Testis (tissue), 3 donors: Measurements from ENCODE around the gene TENT5C. TPM values are rescaled to one million over a fixed set of nuclear protein-coding genes. Genes with fewer than 3 reads are reported as not detected.

ENCODE experiments used
- DNase-seq: peaks from one replicate; pipeline ENCODE4 v3.0.0-alpha.2; 2019
- H3K27ac ChIP-seq, 2 donors: fragments of 200-600 bp; sonication (generic); one replicate each; pipeline ENCODE4 v1.5.1; 2019
- H3K27me3 ChIP-seq: fragments of 200-600 bp; sonication (generic); one replicate; pipeline ENCODE4 v1.5.1; 2019
- H3K36me3 ChIP-seq: fragments of 200-600 bp; sonication (generic); one replicate; pipeline ENCODE4 v1.5.1; 2017; ENCODE audit warnings: low read depth; ENCODE audit errors: missing control alignments
- H3K4me1 ChIP-seq: fragments of 200-600 bp; sonication (generic); one replicate; pipeline ENCODE4 v1.5.1; 2019
- H3K4me3 ChIP-seq, 2 donors: fragments of 200-600 bp; sonication (generic); one replicate each; pipeline ENCODE4 v1.5.1; 2017 to 2019
- H3K9me3 ChIP-seq: fragments of 200-600 bp; sonication (generic); one replicate; pipeline ENCODE4 v1.5.1; 2017
- POLR2A ChIP-seq: fragments of 450-650 bp; IDR thresholded peaks from one replicate; pipeline ENCODE4 v1.6.1; 2017; ENCODE audit warnings: antibody characterized with exemption, mild to moderate bottlenecking, moderate library complexity
- WGBS, 2 donors: methylation state at CpG; one replicate each; pipeline ENCODE4 v1.1.5; 2018; 5-methylcytosine and 5-hydroxymethylcytosine counted together
- intact Hi-C: fragments of 100-400 bp; cut with DNase I; formaldehyde crosslinking; loops from one replicate; pipeline ENCODE4 v1.15.1; 2023; ENCODE audit warnings: low total_unique reads
- polyA plus RNA-seq: library from polyadenylated mRNA; stranded (reverse); fragments of 350-450 nt; fragmentation: Illumina TruSeq; extraction: RNeasy Lipid Tissue Mini Kit (QIAGEN cat#74804); gene quantifications from one replicate; pipeline ENCODE4 v1.2.3, GENCODE V29; 2014; ENCODE audit warnings: low read depth, low replicate concordance; ENCODE audit not compliant: insufficient read depth
- total RNA-seq, 2 donors: library from RNA; depleted of rRNA; stranded (reverse); fragments of >200 nt; gene quantifications; one replicate each; pipeline ENCODE4 v1.2.3, GENCODE V29; 2016
- TF ChIP-seq, protein P1 (sequence below), 3 experiments: fragments of 450-650 bp in 2 of 3; fragments of 200-600 bp in 1 of 3; sonication (generic) in 1 of 3; IDR thresholded peaks; one replicate each; pipeline ENCODE4 v1.5.1; 2016 to 2019; ENCODE audit warnings: antibody characterized with exemption in 3 of 3, mild to moderate bottlenecking in 2 of 3, moderate library complexity in 1 of 3

The TENT5C gene
- total and polyA plus RNA-seq, 3 donors from 2014 or later = 38.4 to 72.4 (median 67.3) TPM

DNA sequence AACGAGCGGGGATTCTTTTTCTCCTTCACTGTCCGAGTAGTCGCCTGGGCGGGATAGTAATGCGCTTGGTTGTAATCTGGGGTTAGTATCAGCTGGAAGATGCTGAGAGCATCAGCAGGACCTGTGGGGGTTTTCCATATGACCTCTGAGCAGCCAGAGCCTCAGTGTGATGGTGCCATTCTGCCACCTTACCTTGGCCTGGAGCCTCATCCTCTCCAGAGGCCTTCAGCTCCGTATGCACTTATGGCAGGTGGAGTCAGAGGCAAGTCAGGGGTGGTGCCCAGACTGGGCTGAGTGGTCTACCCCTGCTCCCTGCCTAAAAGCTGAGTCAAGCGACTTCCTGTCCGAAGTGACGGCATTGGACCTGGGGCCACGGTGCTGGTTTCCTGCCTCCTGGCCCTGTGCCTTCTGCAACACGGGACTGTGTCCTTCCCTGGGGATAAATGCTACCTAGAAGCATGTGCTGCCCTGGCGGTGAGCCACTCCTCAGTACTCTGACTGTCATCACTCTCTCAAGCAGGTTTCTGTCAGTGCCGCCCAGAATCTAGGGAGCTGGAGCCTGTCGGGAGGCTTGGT, 24.7 kb downstream of the TENT5C start:
- TF ChIP-seq, protein P1, sequence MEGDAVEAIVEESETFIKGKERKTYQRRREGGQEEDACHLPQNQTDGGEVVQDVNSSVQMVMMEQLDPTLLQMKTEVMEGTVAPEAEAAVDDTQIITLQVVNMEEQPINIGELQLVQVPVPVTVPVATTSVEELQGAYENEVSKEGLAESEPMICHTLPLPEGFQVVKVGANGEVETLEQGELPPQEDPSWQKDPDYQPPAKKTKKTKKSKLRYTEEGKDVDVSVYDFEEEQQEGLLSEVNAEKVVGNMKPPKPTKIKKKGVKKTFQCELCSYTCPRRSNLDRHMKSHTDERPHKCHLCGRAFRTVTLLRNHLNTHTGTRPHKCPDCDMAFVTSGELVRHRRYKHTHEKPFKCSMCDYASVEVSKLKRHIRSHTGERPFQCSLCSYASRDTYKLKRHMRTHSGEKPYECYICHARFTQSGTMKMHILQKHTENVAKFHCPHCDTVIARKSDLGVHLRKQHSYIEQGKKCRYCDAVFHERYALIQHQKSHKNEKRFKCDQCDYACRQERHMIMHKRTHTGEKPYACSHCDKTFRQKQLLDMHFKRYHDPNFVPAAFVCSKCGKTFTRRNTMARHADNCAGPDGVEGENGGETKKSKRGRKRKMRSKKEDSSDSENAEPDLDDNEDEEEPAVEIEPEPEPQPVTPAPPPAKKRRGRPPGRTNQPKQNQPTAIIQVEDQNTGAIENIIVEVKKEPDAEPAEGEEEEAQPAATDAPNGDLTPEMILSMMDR (IDR thresholded peaks at IDR 0.05) = no peak
- no peak for TF ChIP-seq POLR2A
- Histone ChIP-seq H3K36me3 (no peaks in the 10 kb centered on the region), H3K4me1 (no peaks in the 10 kb centered on the region), H3K27ac (no peak overlapping the region), H3K27me3 (no peaks in the 10 kb centered on the region), H3K4me3 (no peak overlapping the region), H3K9me3 (no peaks in the 10 kb centered on the region)
- no peak for DNase-seq
- WGBS, 2 donors = 88 to 92% methylated on average over 8 to 15 of the region's 15 CpGs
- intact Hi-C loops = no loop called here

DNA sequence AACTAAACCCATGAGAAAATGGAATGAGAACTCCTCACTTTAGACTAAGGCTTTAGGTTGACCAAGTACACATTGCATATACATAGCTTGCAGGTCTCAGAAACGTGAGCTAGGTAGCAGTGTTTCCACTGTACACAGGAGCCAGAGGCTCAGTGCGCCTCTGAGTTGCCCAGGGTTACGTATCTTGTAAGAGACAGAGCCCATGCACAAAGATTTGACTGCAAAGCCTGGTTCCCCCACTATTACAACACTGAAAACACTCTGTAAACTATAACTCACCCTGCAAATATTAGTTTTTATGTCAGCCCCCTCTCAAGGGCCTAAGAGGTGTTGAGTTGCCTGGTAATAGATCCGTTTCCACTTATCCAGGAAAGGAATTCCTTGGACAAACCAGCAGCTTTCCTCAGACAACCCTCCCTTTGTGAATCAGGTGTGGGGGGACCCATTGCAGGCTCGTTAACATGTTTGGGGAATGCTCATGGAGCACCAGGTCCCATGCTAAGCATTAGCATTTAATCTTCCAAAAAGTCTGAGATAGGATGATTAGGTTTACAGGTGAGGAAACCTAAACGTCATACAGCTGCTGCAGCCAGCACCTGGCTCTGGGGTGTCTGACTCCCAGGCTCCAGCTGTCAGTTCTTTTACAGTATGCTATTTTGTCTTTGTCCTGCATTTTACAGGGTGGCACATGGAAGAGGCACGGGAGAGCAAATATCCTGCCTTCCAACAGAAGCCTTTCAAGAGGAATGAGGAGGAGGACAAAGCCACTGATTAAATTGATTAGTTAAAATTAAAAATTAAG, 25.7 kb downstream of the TENT5C start:
- no peaks in the 10 kb centered on the region for H3K4me1 ChIP-seq
- H3K27me3 ChIP-seq = no peaks in the 10 kb centered on the region
- no peak for DNase-seq
- 82 to 84% methylated on average over 6 to 7 of the region's 7 CpGs for WGBS, 2 donors
- no peak for TF ChIP-seq POLR2A
- TF ChIP-seq, protein P1 (IDR thresholded peaks at IDR 0.05) = no peak
- H3K4me3 ChIP-seq = no peak overlapping the region
- H3K9me3 ChIP-seq = no peaks in the 10 kb centered on the region
- intact Hi-C loops = no loop called here
- no peak overlapping the region for H3K27ac ChIP-seq
- no peaks in the 10 kb centered on the region for H3K36me3 ChIP-seq

DNA sequence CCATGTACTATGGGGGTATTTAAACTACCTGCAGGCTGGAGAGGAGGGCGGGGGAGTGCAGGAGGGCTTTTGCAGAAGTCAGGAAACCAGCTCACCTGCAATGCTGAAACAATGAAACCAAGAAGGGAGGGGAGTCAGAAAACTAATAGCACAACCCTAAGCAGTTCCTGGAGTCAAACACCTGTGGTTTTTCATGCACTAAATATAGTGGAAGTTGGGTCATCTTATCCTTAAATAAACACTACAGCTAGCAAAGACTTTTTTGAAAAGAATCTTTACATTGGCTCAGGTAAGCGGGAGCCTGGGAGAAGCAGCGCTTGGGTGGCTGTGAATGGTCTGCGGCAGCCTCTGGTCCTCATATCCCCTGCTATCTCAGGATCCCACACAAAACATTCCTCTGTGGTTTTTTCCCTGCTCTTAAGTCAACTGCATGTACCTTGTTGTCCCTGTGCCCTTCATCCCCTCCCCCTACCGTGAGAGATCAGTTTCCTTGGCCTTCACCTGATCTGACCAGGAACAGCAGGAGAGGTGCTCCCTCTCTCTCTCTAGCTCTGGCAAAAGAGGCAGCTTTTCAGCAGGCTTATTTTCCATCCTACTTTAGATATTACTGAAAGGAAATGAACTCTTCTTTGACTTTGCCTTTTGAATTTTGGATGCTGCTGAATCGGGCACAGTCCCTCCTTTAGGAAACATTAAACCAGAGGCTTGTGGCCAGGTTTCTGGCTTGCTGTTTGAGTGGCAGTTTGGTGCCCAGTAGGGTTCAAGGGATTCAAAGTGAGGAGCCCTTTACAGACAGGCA, 26.6 kb downstream of the TENT5C start:
- 65 to 73% methylated on average over 6 of the region's 6 CpGs for WGBS, 2 donors
- no peaks in the 10 kb centered on the region for H3K36me3 ChIP-seq
- H3K4me3 ChIP-seq = no peak overlapping the region
- TF ChIP-seq POLR2A = no peak
- TF ChIP-seq, protein P1 (IDR thresholded peaks at IDR 0.05) = no peak
- no peaks in the 10 kb centered on the region for H3K9me3 ChIP-seq
- no peak for DNase-seq
- H3K27me3 ChIP-seq = no peaks in the 10 kb centered on the region
- H3K4me1 ChIP-seq = no peaks in the 10 kb centered on the region
- intact Hi-C loops = no loop called here
- H3K27ac ChIP-seq = no peak overlapping the region

DNA sequence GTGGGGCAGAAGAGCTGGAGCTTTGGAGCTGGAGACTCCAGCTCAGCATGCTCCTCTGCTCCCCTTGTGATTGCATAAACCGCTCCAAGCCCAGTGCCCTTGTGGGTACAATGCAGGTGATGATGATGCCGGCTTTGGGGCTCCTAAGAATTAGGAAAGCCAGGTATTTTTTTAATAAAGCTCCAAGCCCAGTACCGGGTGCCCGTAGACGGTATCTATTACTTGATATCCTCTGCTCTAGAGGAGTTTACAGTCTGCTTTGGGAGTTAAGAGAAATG, 27.2 kb downstream of the TENT5C start:
- no peak overlapping the region for H3K4me3 ChIP-seq
- TF ChIP-seq POLR2A = no peak
- TF ChIP-seq, protein P1 (IDR thresholded peaks at IDR 0.05) = no peak
- no peaks in the 10 kb centered on the region for H3K27me3 ChIP-seq
- no peaks in the 10 kb centered on the region for H3K9me3 ChIP-seq
- WGBS, 2 donors = 89 to 92% methylated on average over 5 of the region's 5 CpGs
- no peaks in the 10 kb centered on the region for H3K4me1 ChIP-seq
- H3K27ac ChIP-seq = no peak overlapping the region
- DNase-seq = no peak
- H3K36me3 ChIP-seq = no peaks in the 10 kb centered on the region
- intact Hi-C loops = no loop called here
